GM12875 (cell line): ENCODE measurements around the gene FMN1.

Experiments
- H3K4me3 ChIP-seq: one replicate; pipeline ENCODE4 v1.5.1; 2011; ENCODE audit warnings: low read depth, low read length, control low read depth
- CTCF ChIP-seq: IDR thresholded peaks from 2 replicates; pipeline ENCODE4 v1.5.1; 2011; ENCODE audit warnings: low read depth, mild to moderate bottlenecking, control low read depth, inconsistent platforms, low read length, moderate library complexity, borderline replicate concordance; ENCODE audit not compliant: insufficient read depth

The FMN1 gene

GRCh38 chr15:33163816-33164215, 30.7 kb downstream of the FMN1 start:
- no peak for TF ChIP-seq CTCF
- no peak overlapping the region for H3K4me3 ChIP-seq

GRCh38 chr15:33161209-33161608, 33.3 kb downstream of the FMN1 start:
- no peak overlapping the region for H3K4me3 ChIP-seq
- no peak for TF ChIP-seq CTCF

- TF ChIP-seq CTCF = no peak
- no peak overlapping the region for H3K4me3 ChIP-seq
These were observed 33.8 kb downstream of the FMN1 start for GRCh38 chr15:33160581-33161165.

- H3K4me3 ChIP-seq = no peak overlapping the region
- TF ChIP-seq CTCF = no peak
These were observed 34.6 kb downstream of the FMN1 start for GRCh38 chr15:33159726-33160453.

GRCh38 chr15:33158366-33158765, 36.1 kb downstream of the FMN1 start:
- H3K4me3 ChIP-seq = no peak overlapping the region
- no peak for TF ChIP-seq CTCF

- TF ChIP-seq CTCF = no peak
- H3K4me3 ChIP-seq = no peak overlapping the region
These were observed 37.0 kb downstream of the FMN1 start for GRCh38 chr15:33157371-33158037.
